ENCODE measurements around the gene CTNNA3. TPM values are rescaled to one million over a fixed set of nuclear protein-coding genes. Genes with fewer than 3 reads are reported as not detected.

The CTNNA3 gene
- under 1 TPM; 0.24 to 0.33 TPM for total RNA-seq

DNA sequence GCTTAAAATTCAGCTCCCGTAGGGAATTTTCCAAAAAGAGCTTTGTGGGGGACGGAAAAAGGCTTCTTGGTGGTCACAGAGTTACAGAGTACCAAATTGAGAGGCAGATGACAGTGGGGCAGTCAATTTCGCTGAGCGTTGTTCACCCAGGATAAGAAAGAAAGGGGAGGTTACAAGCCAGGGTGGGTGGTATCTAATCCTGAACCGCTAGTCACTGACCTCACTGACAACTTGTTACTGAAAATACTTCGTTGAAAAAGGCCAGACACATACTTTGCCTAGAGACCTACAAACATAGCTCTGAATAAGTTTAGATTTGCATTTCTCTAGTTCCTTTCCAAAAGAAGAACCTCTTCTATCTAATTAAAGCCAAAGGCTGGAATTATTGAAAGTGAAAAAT is at the start of gene CTNNA3:
TSS of gene CTNNA3 (minus strand) at position 167 of the 400 bp plus-strand sequence.

DNA sequence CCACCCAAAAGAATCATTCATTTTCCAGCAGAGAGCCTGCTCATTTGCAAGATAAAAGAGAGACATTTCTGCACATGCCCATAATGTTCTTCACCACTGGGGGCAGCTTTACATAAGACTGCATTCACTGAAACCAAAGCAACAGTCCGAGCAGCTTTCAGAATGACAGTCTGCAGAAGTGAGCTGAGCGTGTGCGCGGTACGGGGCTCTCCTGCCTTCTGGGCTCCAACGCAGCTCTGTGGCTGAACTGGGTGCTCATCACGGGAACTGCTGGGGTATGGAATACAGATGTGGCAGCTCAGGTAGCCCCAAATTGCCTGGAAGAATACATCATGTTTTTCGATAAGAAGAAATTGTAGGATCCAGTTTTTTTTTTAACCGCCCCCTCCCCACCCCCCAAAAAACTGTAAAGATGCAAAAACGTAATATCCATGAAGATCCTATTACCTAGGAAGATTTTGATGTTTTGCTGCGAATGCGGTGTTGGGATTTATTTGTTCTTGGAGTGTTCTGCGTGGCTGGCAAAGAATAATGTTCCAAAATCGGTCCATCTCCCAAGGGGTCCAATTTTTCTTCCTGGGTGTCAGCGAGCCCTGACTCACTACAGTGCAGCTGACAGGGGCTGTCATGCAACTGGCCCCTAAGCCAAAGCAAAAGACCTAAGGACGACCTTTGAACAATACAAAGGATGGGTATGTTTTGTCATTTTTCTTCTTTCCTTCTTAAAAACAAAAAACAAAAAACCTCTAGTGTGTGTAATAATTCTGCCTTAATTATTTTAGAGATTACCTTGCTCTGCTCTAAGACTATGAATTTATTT is 769.9 kb downstream of the CTNNA3 start, which contains the start of gene LRRTM3:
TSS of gene LRRTM3 (plus strand) at position 141 of the 820 bp plus-strand sequence.

Small RNA genes within 50 kb of the gene (microRNA-seq; reads per million reads assigned to microRNA genes)
- gene MIR7151 (ENCODE audit: borderline microRNAs expressed, borderline replicate concordance): not detected

Other genes starting within 250 kb of the CTNNA3 start
- 1 to 10 TPM in 1 of 2 experiments, under 1 TPM in 1; 0.65 to 1.1 TPM for gene DNAJC12, start 142.0 kb upstream of the CTNNA3 start, total RNA-seq
- gene SIRT1, start 188.5 kb upstream of the CTNNA3 start, total RNA-seq: 10 to 100 TPM; 23.5 to 27.6 TPM